Daoy (cell line): Measurements from ENCODE around the gene PRKAR1B. TPM values are rescaled to one million over a fixed set of nuclear protein-coding genes. Genes with fewer than 3 reads are reported as not detected.
"Not testable (repeated sequence)": the region's sequence is repeated elsewhere in the genome, so short reads cannot be mapped to it uniquely, and the experiment has no call there.

Source experiments
- DNase-seq: peaks from one replicate; pipeline ENCODE4 v3.0.0-alpha.2; 2015; ENCODE audit warnings: low read depth
- total RNA-seq: library from RNA; depleted of rRNA; stranded (reverse); fragments of >200 nt; shearing (Covaris generic); gene quantifications from 2 replicates; pipeline ENCODE4 v1.2.3, GENCODE V29; 2014

The PRKAR1B gene
- total RNA-seq, 1 experiment from 2014 or later, result 31.8 TPM

- DNase-seq, result no peak
Observed at GRCh38 chr7:756928-757560, 30.0 kb upstream of the PRKAR1B start.

DNA sequence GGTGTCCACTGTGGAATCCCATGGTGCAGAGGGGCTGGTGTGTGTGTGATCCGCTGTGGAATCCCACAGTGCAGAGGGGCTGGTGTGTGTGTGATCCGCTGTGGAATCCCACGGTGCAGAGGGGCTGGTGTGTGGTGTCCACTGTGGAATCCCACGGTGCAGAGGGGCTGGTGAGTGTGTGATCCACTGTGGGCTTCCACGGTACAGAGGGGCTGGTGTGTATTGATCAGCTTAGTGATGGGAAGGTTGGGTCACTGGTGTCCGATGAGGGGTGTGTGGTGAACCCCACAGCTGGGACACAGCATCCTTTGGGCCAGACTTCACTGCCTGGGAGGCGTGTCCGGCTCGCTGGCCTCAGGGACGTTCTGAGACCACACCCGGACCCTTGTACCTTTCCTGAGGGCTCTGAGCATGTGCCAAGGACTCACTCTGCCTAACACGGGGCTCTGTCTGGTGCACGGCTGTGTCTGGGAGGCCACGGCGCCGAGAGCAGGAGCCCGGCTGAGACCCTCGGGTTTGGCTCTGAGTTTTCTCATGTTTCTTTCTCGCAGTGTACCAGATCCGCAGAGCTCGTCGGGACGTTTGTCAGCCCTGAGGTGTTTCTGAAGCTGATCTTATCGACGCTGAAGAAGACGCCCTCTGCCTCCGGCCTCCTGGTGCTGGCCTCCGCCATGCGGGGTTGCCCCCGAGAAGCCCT, 29.3 kb upstream of the PRKAR1B start:
- DNase-seq, result no peak

DNA sequence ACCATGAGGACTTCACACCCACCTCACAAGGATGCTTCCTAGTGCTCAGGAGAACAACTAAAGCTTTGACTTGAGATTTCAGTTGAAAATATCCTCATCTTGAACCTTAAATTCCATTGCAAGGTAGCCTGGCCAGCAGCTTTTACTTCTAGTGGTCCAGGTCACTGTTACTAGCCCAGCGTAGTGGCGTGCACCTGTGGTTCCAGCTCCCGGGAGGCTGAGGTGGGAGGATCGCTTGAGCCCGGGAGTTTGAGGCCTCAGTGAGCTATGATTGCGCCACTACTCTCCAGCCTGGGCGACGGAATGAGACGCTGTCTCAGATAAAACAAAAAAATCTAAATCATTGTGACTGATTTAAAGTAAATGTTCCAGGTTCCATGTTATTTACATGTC, 28.3 kb upstream of the PRKAR1B start:
- no peak for DNase-seq

DNA sequence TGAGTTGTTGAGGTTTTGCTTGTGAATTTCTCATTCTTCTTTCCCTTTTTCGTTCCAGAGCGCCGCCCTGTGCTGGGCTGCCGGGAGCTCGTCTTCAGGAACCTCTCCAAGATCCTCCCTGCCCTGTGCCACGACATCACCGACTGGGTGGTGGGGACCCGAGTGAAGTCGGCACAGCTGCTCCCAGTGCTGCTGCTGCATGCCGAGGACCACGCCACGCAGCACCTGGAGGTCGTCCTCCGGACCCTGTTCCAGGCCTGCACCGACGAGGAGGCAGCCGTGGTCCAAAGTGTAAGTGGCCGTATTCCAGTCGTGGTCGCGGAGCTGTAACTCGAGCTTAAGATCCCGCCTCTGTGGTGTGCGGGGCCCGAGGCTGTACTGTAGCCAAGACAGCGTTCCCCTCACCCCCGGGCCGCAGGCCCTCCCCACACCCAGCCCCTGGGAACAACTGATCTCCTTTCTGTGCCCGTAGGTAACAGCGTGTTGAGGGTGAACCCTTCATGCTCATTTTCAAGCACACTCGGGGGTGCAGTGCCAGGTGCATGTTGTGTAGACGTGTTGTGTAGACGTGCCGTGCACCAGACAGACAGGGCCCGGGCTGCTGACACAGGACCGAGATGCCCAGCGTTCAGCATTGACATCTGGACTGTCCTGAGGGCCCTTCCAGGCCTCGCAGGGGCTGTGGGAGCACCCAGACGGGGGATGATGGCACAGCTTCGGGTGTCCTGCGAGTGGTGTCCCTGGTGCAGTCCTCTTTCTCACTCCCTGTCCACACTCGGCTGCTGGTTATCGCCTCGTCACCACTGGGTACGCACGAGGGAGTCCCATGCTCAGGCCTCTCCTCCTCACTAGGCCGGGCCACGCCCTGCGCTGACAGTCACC, 27.7 kb upstream of the PRKAR1B start:
- no peak for DNase-seq

DNA sequence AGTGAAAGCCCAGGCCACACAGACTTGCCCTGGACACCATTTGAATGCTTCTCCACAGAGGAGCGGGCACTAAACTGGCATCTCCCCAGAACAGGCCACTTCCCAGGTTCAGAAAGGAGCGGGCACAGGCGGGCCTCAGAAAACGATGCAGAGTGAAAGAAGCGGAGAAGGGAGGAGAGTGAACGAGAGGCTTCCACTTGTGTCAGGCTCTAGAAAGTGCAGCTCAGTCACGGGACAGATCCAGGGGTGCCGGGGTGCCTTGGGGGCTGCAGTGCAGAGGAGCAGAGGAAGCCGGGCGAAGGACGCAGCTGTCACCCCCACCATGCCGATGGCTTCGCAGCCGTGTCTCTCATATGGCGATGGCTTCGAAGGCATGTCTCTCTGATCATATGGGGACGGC, 26.1 kb upstream of the PRKAR1B start:
- no peak for DNase-seq

DNA sequence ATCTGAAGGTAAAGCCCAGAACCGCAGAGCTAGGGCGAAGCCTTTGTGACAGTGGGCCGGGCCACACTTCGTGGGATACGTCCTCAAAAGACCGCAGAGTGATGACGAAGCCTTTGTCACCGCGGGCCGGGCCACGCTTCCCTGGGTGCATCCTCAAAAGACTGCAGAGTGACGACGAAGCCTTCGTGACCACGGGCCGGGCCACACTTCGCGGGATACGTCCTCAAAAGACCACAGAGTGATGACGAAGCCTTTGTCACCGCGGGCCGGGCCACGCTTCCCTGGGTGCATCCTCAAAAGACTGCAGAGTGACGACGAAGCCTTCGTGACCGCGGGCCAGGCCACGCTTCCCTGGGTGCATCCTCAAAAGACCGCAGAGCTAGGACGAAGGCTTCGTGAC, 25.2 kb upstream of the PRKAR1B start:
- DNase-seq, result not testable (repeated sequence)

GRCh38 chr7:751826-752225, 24.7 kb upstream of the PRKAR1B start:
- no peak for DNase-seq

GRCh38 chr7:750111-750905, 23.2 kb upstream of the PRKAR1B start:
- no peak for DNase-seq

DNA sequence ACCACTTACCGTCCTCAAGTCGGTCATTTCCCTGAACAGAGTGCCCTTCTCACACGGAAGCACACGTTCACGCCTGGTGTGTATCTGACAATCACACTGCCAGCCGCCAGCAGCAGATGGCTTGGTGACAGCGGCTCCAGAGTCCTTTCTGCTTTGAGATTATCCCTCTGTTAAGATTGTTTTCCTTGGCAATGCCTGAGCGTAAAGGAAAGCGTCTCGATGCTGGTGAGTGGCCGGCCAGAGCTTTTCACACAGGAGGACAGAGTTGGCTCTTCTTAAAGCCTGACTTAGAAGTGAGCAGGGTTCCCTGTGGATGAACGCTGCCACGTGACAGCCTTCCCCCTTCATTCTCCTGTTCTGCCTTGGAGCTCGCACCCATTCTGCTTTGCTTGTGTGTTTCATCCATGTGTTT, 22.1 kb upstream of the PRKAR1B start:
- no peak for DNase-seq

- no peak for DNase-seq
Observed at GRCh38 chr7:748446-748845, 21.4 kb upstream of the PRKAR1B start.

DNA sequence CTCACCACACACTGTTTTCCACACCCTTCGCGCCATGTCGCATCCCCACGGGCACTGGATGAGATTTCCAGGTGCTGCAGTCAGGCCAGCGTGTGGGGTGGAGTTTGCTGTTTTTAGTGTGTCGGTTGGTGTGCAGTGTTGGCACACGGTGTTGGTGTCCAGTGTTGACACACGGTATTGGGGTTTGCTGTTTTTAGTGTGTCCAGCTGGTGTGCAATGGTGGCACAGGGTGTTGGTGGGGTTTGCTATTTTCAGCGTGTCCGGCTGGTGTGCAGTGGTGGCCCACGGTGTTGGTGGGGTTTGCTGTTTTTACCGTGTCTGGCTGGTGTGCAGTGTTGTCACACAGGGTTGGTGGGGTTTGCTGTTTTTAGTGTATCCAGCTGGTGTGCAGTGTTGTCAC, 20.1 kb upstream of the PRKAR1B start:
- no peak for DNase-seq

DNA sequence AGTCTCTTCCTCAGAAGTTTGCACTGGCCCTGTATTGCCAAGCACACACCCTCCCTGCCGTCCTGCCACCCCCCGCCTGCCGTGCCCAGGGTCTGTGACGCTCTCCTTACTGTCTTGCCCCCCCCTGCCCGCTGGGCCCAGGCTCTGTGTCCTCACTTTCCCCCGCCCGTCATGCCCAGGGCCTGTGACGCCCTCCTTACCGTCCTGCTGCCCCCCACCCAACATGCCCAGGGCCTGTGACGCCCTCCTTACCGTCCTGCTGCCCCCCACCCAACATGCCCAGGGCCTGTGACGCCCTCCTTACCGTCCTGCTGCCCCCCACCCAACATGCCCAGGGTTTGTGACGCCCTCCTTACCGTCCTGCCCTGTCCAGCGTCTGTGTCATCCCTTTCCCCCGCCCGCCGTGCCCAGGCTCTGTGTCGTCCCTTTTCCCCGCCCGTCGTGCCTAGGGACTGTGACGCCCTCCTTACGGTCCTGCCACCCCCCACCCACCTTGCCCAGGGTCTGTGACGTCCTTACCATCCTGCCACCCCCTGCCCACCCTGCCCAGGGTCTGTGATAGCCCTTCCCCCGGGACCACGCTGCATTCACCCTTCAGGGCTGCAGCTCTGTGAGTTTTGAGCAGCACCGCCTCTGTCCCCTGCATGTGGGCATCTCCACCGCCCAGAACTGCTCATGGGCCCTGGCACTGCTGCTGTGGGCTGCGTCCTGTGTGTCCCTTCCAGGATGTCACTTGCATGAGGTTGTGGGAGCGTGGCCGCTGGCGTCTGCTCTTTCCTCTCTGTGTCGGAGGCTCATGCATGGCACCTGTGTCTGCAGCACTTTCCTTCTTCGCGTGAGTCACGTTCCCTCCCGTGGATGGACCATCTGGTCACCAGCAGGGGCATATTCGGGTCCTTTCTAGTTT, 19.3 kb upstream of the PRKAR1B start:
- no peak for DNase-seq

GRCh38 chr7:745431-746154, 18.5 kb upstream of the PRKAR1B start:
- DNase-seq, result no peak

- DNase-seq, result no peak
Observed at GRCh38 chr7:744854-745430, 17.9 kb upstream of the PRKAR1B start.

DNA sequence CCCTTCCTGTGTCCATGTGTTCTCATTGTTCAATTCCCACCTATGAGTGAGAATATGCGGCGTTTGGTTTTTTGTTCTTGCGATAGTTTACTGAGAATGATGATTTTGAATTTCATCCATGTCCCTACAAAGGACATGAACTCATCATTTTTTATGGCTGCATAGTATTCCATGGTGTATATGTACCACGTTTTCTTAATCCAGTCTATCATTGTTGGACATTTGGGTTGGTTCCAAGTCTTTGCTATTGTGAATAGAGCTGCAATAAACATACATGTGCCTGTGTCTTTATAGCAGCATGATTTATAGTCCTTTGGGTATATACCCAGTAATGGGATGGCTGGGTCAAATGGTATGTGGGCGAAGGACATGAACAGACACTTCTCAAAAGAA, 17.0 kb upstream of the PRKAR1B start:
- not testable (repeated sequence) for DNase-seq

- not testable (repeated sequence) for DNase-seq
Observed at GRCh38 chr7:743341-744127, 16.5 kb upstream of the PRKAR1B start.

GRCh38 chr7:742791-743190, 15.7 kb upstream of the PRKAR1B start:
- DNase-seq, result no peak

- no peak for DNase-seq
Observed at GRCh38 chr7:741850-742249, 14.8 kb upstream of the PRKAR1B start.

DNA sequence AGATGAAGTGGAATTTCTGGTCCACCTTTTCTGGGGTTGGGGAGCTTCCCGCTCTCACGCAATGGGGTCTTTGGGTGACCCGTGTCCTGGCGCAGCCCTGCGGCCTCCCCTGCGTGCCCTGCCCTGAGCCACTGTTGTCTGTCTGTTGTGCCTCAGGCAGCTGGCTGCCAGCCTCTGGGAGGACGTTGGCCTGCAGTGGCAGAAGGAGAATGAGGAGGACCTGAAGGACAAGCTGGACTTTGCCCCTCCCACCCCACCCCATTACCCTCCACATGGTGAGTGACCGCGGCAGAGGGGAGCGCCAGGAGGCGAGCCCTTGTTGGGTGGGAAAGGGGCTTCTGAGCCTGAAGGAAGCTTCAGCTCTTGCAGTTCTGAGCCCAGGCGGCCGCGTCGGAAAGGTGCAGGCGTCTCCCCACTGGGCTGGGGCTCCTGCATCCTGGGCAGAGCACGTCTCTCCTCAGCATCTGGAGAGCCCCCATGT, 14.2 kb upstream of the PRKAR1B start:
- no peak for DNase-seq
